Epithelial cell of proximal tubule (primary cell): ENCODE measurements around the gene PLCD3. TPM values are rescaled to one million over a fixed set of nuclear protein-coding genes. Genes with fewer than 3 reads are reported as not detected.

ENCODE experiments used
- DNase-seq: peaks from one replicate; pipeline ENCODE4 v3.0.0-alpha.2; 2011; ENCODE audit warnings: low read depth
- H3K4me3 ChIP-seq: 2 replicates; pipeline ENCODE4 v1.5.1; 2011; ENCODE audit warnings: low read depth, mild to moderate bottlenecking, low read length
- total RNA-seq: library from RNA; depleted of rRNA; stranded (reverse); fragments of >200 nt; gene quantifications from 2 replicates; pipeline ENCODE4 v1.2.3, GENCODE V29; 2015
- TF ChIP-seq, protein P1 (sequence below): conservative IDR thresholded peaks from 2 replicates; pipeline ENCODE4 v1.5.1; 2012; ENCODE audit warnings: low read depth, mild to moderate bottlenecking, low read length

PLCD3 gene
- total RNA-seq, 1 donor from 2014 or later, result 107 TPM

DNA sequence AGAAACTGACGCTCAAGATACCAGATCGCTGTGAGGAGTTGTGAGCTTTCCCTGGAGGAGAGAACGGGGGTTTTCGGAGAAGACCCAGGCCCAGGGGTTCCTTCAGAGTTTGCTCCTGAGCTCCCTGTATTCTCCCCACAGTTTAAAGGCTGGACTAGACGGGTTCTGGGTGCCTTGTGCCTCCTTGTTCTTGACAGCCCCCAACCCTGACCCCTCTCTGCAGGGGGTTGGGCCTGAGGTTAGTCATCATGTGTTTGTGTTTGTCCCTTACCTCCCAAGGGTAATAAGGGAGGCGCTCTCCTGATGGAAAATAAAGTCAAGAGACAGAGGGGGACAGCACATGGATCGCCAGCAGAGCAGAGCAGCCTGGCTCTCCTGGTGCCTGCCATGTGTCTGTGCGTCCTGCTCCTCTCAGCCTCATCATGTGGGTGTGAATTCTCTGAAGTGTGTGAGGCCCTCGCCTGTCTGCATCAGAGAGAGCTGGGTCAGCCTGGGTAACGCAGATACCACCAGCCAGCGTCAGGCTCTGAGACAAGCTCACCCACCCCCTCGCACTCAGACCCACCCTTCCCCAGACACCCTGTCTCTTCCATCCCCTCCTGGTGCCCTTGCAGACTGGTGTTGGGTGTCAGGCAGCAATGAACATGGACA lies 38.1 kb upstream of the PLCD3 start:
- TF ChIP-seq, protein P1, sequence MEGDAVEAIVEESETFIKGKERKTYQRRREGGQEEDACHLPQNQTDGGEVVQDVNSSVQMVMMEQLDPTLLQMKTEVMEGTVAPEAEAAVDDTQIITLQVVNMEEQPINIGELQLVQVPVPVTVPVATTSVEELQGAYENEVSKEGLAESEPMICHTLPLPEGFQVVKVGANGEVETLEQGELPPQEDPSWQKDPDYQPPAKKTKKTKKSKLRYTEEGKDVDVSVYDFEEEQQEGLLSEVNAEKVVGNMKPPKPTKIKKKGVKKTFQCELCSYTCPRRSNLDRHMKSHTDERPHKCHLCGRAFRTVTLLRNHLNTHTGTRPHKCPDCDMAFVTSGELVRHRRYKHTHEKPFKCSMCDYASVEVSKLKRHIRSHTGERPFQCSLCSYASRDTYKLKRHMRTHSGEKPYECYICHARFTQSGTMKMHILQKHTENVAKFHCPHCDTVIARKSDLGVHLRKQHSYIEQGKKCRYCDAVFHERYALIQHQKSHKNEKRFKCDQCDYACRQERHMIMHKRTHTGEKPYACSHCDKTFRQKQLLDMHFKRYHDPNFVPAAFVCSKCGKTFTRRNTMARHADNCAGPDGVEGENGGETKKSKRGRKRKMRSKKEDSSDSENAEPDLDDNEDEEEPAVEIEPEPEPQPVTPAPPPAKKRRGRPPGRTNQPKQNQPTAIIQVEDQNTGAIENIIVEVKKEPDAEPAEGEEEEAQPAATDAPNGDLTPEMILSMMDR, result no peak
- H3K4me3 ChIP-seq, result no peak overlapping the region
- no peak for DNase-seq

DNA sequence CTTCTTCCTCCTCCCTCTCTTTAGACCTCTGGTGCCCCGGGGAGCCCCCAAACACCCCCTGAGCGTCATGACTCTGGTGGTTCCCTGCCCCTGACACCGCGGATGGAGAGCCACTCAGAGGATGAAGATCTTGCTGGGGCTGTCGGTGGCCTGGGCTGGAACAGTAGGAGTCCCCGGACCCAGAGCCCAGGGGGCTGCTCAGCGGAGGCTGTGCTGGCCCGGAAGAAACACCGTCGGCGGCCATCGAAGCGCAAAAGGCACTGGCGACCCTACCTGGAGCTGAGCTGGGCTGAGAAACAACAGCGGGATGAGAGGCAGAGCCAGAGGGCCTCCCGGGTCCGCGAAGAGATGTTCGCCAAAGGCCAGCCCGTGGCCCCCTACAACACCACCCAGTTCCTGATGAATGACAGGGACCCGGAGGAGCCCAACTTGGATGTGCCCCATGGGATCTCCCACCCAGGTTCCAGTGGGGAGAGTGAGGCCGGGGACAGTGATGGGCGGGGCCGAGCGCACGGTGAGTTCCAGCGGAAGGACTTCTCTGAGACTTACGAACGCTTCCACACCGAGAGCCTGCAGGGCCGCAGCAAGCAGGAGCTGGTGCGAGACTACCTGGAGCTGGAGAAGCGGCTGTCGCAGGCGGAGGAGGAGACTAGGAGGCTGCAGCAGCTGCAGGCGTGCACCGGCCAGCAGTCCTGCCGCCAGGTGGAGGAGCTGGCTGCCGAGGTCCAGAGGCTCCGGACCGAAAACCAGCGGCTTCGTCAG lies 36.9 kb upstream of the PLCD3 start:
- H3K4me3 ChIP-seq, result no peak overlapping the region
- TF ChIP-seq, protein P1, result no peak
- DNase-seq, result no peak

- TF ChIP-seq, protein P1, result no peak
- no peak for DNase-seq
- H3K4me3 ChIP-seq, result no peak overlapping the region
Observed at GRCh38 chr17:45164734-45165269, 32.5 kb upstream of the PLCD3 start.

DNA sequence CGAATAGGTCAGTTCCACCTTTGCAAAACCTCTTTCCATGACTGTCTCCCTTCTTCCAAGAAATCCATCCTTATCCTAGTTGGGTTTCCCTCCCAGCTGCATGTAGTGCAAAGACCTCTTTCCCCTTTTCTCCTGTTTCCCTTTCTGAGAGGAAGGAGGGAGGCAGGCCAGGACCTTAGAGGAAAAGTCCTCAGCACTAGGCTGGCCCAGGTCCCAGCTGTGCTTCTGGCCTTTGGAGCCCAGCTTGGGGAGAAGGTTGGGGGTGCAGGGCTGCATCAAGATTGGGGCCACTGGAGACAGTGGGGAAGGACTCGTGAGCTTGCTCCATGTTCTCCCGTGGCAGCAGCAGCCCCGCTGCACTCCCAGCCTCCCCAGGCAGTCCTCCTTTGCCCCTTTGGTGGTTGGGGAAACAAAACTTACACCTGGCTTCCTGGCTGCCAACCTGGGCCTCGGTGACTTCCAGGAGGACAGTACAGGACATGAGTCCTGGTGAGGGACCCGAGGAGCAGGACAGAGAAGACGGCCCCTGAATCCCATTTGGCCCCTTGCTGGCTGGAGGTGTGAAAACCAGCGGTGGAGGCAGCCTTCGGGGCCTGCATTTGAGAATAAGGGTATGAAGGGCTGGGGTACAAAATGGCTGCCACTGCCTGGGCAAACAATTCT lies 29.8 kb upstream of the PLCD3 start:
- no peak for DNase-seq
- TF ChIP-seq, protein P1, result no peak
- peak overlapping the region; percentile 64 for H3K4me3 ChIP-seq

- H3K4me3 ChIP-seq, result peak within 1 kb of the TSS; percentile 99
- peak; percentile 99 for DNase-seq
- TF ChIP-seq, protein P1, result no peak
Observed at GRCh38 chr17:45161288-45162024, 29.1 kb upstream of the PLCD3 start, which contains the start of gene HEXIM2. Gene HEXIM2, plus strand, starts transcription at chr17:45161875. Its CDS starts 919 bp downstream, at chr17:45162794.
